ENCODE data around the gene UBE2C. TPM values are rescaled to one million over a fixed set of nuclear protein-coding genes. Genes with fewer than 3 reads are reported as not detected.

UBE2C gene
- total and polyA plus RNA-seq, 2 donors from 2014 or later: 2.0 to 2.4 TPM

DNA sequence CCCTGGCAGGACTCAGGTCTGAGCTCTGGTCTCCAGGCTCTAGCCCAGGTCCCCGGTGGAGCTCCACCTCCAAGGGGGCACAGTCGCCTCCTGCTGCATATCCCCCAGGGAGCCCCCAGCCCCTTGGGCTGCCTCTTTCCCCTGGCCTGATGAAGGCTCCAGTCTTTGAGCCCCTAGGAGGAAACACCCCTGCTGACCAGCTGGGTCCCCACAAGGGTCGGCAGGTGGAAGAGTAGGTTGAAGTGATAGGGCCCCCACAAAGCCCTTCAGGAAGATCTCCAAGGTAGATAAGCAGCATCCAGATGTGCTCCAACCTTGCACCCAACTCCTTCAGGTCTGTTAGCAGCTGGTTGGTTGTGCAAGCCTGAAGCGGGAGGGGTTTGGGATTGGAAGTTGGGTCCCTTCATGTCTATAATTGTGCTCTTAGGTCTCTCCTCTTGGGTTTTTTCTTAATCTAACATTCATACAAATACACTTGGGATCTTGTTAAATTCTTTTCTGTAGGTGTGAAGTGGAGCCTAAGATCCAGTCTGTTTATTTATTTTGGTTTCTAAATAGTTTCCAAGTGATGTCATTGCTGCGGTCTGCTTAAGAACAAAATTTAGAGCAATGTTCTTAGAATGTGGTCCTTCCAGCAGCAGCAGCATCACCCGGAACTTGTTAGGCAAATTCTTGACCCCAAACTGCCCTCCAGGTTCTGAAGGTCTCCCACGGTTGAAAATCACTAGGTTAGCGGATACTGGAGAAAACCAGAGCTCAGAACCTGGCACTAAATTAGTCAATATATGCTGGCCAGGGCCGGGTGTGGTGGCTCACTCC lies 5.1 kb downstream of the UBE2C start:
- TF ChIP-seq, protein P1, sequence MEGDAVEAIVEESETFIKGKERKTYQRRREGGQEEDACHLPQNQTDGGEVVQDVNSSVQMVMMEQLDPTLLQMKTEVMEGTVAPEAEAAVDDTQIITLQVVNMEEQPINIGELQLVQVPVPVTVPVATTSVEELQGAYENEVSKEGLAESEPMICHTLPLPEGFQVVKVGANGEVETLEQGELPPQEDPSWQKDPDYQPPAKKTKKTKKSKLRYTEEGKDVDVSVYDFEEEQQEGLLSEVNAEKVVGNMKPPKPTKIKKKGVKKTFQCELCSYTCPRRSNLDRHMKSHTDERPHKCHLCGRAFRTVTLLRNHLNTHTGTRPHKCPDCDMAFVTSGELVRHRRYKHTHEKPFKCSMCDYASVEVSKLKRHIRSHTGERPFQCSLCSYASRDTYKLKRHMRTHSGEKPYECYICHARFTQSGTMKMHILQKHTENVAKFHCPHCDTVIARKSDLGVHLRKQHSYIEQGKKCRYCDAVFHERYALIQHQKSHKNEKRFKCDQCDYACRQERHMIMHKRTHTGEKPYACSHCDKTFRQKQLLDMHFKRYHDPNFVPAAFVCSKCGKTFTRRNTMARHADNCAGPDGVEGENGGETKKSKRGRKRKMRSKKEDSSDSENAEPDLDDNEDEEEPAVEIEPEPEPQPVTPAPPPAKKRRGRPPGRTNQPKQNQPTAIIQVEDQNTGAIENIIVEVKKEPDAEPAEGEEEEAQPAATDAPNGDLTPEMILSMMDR (IDR thresholded peaks at IDR 0.05; ENCODE audit: borderline replicate concordance, extremely low read depth, insufficient read depth): no peak
- Histone ChIP-seq H3K4me1 (ENCODE audit: control insufficient read depth in 2 of 3, insufficient read depth in 2 of 3, low read depth in 1 of 3, low read length in 3 of 3) (peaks cover 0 to 4% (median 0%) of the 10 kb centered on the region in 3 donors), H3K9ac (ENCODE audit: low read length in 3 of 3) (no peak overlapping the region), H3K9me3 (ENCODE audit: control insufficient read depth in 2 of 3, insufficient read depth in 1 of 3, low read length in 3 of 3) (no peaks in the 10 kb centered on the region), H3K27ac (ENCODE audit: low read depth in 2 of 2, low read length in 2 of 2) (no peak overlapping the region), H3K4me3 (ENCODE audit: low read length in 3 of 3) (no peak overlapping the region), H3K36me3 (ENCODE audit: control insufficient read depth in 2 of 3, insufficient read depth in 3 of 3, low read length in 3 of 3) (no peaks in the 10 kb centered on the region), H3K27me3 (ENCODE audit: control insufficient read depth, insufficient read depth, low read length) (no peaks in the 10 kb centered on the region)
- FAIRE-seq (no peak), DNase-seq (peak in 2 of 5 donors; percentile 9 to 43)
- intact Hi-C loops (cut with DNase I): no loop called here

DNA sequence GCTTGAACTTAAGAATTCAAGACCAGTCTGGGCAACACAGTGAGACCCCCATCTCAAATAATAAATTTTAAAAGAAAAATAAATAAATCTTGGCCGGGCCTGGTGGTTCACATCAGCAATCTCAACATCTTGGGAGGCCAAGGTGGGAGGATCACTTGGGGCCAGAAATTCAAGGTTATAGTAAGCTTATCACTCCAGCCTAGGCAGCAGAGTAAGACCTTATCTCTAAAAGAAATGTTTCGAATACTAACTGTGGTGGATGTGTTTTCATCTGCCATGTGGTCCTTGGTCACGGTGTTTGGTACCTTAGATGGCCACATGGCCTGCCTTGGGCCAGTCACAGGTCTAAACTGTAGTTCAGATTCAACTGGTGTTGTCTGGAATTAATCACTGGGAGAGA lies 5.8 kb downstream of the UBE2C start:
- DNase-seq (no peak), FAIRE-seq (no peak)
- H3K36me3 ChIP-seq (ENCODE audit: control insufficient read depth in 2 of 3, insufficient read depth in 3 of 3, low read length in 3 of 3): no peaks in the 10 kb centered on the region
- peaks cover 0 to 4% (median 0%) of the 10 kb centered on the region in 3 donors for H3K4me1 ChIP-seq (ENCODE audit: control insufficient read depth in 2 of 3, insufficient read depth in 2 of 3, low read depth in 1 of 3, low read length in 3 of 3)
- TF ChIP-seq, protein P1 (IDR thresholded peaks at IDR 0.05; ENCODE audit: borderline replicate concordance, extremely low read depth, insufficient read depth): no peak
- intact Hi-C loops (cut with DNase I): no loop called here
- H3K27me3 ChIP-seq (ENCODE audit: control insufficient read depth, insufficient read depth, low read length): peaks cover 1% of the 10 kb centered on the region
- no peak overlapping the region for H3K27ac ChIP-seq (ENCODE audit: low read depth in 2 of 2, low read length in 2 of 2)
- H3K4me3 ChIP-seq (ENCODE audit: low read length in 3 of 3): no peak overlapping the region
- H3K9me3 ChIP-seq (ENCODE audit: control insufficient read depth in 2 of 3, insufficient read depth in 1 of 3, low read length in 3 of 3): no peaks in the 10 kb centered on the region
- no peak overlapping the region for H3K9ac ChIP-seq (ENCODE audit: low read length in 3 of 3)

DNA sequence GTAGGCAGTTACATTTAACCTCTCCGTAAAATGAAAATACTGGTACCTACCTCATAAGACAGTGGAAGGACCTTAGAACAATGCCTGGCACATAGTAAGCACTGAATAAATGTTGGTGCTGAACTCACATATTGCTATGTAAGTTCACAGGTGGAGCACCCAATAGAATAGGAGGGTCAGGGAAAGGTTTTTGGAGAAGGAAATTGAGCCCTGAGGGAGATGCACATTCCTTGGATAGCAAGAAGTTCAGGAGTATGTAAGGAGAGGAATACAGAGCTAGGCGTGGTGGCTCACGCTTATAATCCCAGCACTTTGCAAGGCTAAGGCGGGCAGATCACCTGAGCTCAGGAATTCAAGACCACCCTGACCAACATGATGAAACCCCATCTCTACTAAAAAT lies 7.0 kb downstream of the UBE2C start:
- intact Hi-C loops (cut with DNase I): no loop called here

More for the DNA sequence above, 7.0 kb downstream of the UBE2C start:
- no peak overlapping the region for H3K27ac ChIP-seq (ENCODE audit: low read depth in 2 of 2, low read length in 2 of 2)
- H3K9ac ChIP-seq (ENCODE audit: low read length in 3 of 3): no peak overlapping the region
- H3K36me3 ChIP-seq (ENCODE audit: control insufficient read depth in 2 of 3, insufficient read depth in 3 of 3, low read length in 3 of 3): no peaks in the 10 kb centered on the region
- H3K4me1 ChIP-seq (ENCODE audit: control insufficient read depth in 2 of 3, insufficient read depth in 2 of 3, low read depth in 1 of 3, low read length in 3 of 3): peaks cover 0 to 11% (median 0%) of the 10 kb centered on the region in 3 donors
- no peak overlapping the region for H3K4me3 ChIP-seq (ENCODE audit: low read length in 3 of 3)
- DNase-seq (no peak), FAIRE-seq (no peak)
- peaks cover 8% of the 10 kb centered on the region for H3K27me3 ChIP-seq (ENCODE audit: control insufficient read depth, insufficient read depth, low read length)
- H3K9me3 ChIP-seq (ENCODE audit: control insufficient read depth in 2 of 3, insufficient read depth in 1 of 3, low read length in 3 of 3): no peaks in the 10 kb centered on the region
- TF ChIP-seq, protein P1 (IDR thresholded peaks at IDR 0.05; ENCODE audit: borderline replicate concordance, extremely low read depth, insufficient read depth): no peak
